NCI-H2029 (cell line): ENCODE measurements around the gene FRK.

ENCODE experiments used
- DNase-seq: peaks from one replicate; lab custom pipeline; 2025; lab: John Stamatoyannopoulos, UW

FRK gene

GRCh38 chr6:116035616-116036015, 25.1 kb downstream of the FRK start:
- DNase-seq = no peak

GRCh38 chr6:116034327-116034726, 26.4 kb downstream of the FRK start:
- DNase-seq = no peak

- no peak for DNase-seq
These were observed 26.9 kb downstream of the FRK start for GRCh38 chr6:116033687-116034303.

- DNase-seq = no peak
These were observed 29.9 kb downstream of the FRK start for GRCh38 chr6:116030770-116031169.

- DNase-seq = no peak
These were observed 31.2 kb downstream of the FRK start for GRCh38 chr6:116029535-116029934.

- no peak for DNase-seq
These were observed 32.5 kb downstream of the FRK start for GRCh38 chr6:116028233-116028632.

- DNase-seq = no peak
These were observed 32.9 kb downstream of the FRK start for GRCh38 chr6:116027801-116028200.

GRCh38 chr6:116025405-116025804, 35.3 kb downstream of the FRK start:
- DNase-seq = no peak

GRCh38 chr6:116022841-116023445, 37.7 kb downstream of the FRK start:
- DNase-seq = no peak

- DNase-seq = no peak
These were observed 40.0 kb downstream of the FRK start for GRCh38 chr6:116020738-116021137.

- DNase-seq = no peak
These were observed 41.3 kb downstream of the FRK start for GRCh38 chr6:116019428-116019827.

GRCh38 chr6:116018976-116019375, 41.7 kb downstream of the FRK start:
- DNase-seq = no peak

- DNase-seq = no peak
These were observed 43.0 kb downstream of the FRK start for GRCh38 chr6:116017546-116018295.

GRCh38 chr6:116016846-116017545, 43.7 kb downstream of the FRK start:
- DNase-seq = peak; percentile 47

GRCh38 chr6:116015983-116016382, 44.7 kb downstream of the FRK start:
- DNase-seq = no peak

GRCh38 chr6:116015561-116015960, 45.1 kb downstream of the FRK start:
- DNase-seq = no peak

- DNase-seq = no peak
These were observed 47.7 kb downstream of the FRK start for GRCh38 chr6:116012951-116013350.

GRCh38 chr6:116012471-116012949, 48.2 kb downstream of the FRK start:
- no peak for DNase-seq

GRCh38 chr6:116011520-116011919, 49.2 kb downstream of the FRK start:
- peak; percentile 31 for DNase-seq

GRCh38 chr6:116010790-116011401, 49.8 kb downstream of the FRK start:
- DNase-seq = peak; percentile 78

GRCh38 chr6:116010386-116010785, 50.3 kb downstream of the FRK start:
- DNase-seq = no peak
